Measurements from ENCODE around the gene SRXN1.

DNA sequence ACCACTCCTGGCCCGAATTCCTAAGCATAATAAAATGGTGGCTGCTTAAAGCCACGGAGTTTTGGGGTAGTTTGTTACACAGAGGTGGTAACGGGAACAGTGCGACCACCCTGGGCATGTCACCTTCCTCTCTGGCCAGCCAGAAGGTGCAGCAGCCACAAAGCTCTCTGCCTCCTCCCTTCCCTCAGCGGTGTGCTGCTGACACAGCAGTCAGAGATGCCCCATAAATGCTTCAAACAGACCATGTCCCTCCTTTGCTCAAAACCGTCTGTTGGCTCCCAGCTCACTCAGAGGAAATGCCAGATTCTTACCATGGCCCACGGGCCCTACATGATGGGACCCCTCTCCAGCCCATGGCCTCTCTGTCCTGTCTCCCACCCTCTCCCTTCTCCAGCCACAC, 30.8 kb downstream of the SRXN1 start:
- TF ChIP-seq POLR2A (IDR thresholded peaks at IDR 0.05) (no peak), EP300 (IDR thresholded peaks at IDR 0.05) (no peak)
- TF ChIP-seq, protein P1, sequence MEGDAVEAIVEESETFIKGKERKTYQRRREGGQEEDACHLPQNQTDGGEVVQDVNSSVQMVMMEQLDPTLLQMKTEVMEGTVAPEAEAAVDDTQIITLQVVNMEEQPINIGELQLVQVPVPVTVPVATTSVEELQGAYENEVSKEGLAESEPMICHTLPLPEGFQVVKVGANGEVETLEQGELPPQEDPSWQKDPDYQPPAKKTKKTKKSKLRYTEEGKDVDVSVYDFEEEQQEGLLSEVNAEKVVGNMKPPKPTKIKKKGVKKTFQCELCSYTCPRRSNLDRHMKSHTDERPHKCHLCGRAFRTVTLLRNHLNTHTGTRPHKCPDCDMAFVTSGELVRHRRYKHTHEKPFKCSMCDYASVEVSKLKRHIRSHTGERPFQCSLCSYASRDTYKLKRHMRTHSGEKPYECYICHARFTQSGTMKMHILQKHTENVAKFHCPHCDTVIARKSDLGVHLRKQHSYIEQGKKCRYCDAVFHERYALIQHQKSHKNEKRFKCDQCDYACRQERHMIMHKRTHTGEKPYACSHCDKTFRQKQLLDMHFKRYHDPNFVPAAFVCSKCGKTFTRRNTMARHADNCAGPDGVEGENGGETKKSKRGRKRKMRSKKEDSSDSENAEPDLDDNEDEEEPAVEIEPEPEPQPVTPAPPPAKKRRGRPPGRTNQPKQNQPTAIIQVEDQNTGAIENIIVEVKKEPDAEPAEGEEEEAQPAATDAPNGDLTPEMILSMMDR (IDR thresholded peaks at IDR 0.05): no peak
